K562 (cell line): Measurements from ENCODE around the gene PHLPP2. TPM values are rescaled to one million over a fixed set of nuclear protein-coding genes. Genes with fewer than 3 reads are reported as not detected.

Experiments used
- ATAC-seq: fragments of 200-7000 bp; cut with Tn5 transposase; 3 replicates; pipeline ENCODE4 v1.9.1; 2020; ENCODE audit warnings: moderate library complexity
- BruUV-seq: library from RNA; stranded (reverse); fragments of 400-500 nt; replicated peaks from 2 replicates; lab custom pipeline; 2021; lab: Mats Ljungman, UMichigan
- CTCF ChIA-PET: fragments of 300-600 bp; formaldehyde crosslinking; extraction: SDS; loops from one replicate; lab custom pipeline; 2021; ENCODE audit warnings: low intra/inter-chr PET ratio; lab: Yijun Ruan, JAX
- POLR2A ChIA-PET: fragments of 300-600, 350-650 bp; sonication (Branson Sonifier 250); formaldehyde crosslinking; extraction: SDS; loops from one replicate; lab custom pipeline; 2021; ENCODE audit warnings: antibody characterized with exemption, inconsistent platforms; lab: Yijun Ruan, JAX
- DNase-seq, 4 experiments: peaks; one replicate each; pipeline versions ENCODE4 v3.0.0 to v3.0.0-alpha.2; 2011 to 2018; ENCODE audit warnings: low spot score in 3 of 4, mixed read lengths in 3 of 4; ENCODE audit errors: extremely low read depth in 1 of 4
- FAIRE-seq: peaks from 2 replicates; lab custom pipeline; 2011; peaks lifted over from hg19 to GRCh38; lab: Jason Lieb, UNC
- H2AFZ ChIP-seq: 2 replicates; pipeline ENCODE4 v1.6.0; 2011; ENCODE audit warnings: low read depth, low read length, control low read depth, inconsistent platforms
- H3K27ac ChIP-seq: fragments of 200-600 bp; 3 replicates; pipeline ENCODE4 v1.8.0; 2011; ENCODE audit warnings: low read depth, mild to moderate bottlenecking, control low read depth, inconsistent platforms, low read length, moderate library complexity, mixed read lengths; ENCODE audit errors: extremely low read depth
- H3K27me3 ChIP-seq, 2 experiments: fragments of 300-600 bp in 1 of 2; 2 replicates in 1 of 2; 3 replicates in 1 of 2; pipeline versions ENCODE4 v1.6.0 to v1.8.0; 2011; ENCODE audit warnings: inconsistent platforms in 2 of 2, low read length in 2 of 2, mild to moderate bottlenecking in 1 of 2, mixed read lengths in 1 of 2, moderate library complexity in 1 of 2; ENCODE audit not compliant: control insufficient read depth in 2 of 2, insufficient read depth in 2 of 2
- H3K36me3 ChIP-seq: fragments of 300-600 bp; 3 replicates; pipeline ENCODE4 v1.8.0; 2011; ENCODE audit warnings: mild to moderate bottlenecking, low read length, inconsistent platforms; ENCODE audit not compliant: control insufficient read depth, insufficient read depth
- H3K4me1 ChIP-seq, 2 experiments: fragments of 200-600 bp in 1 of 2; replicated peaks in 1 of 2; 2 replicates in 1 of 2; 3 replicates in 1 of 2; pipeline versions ENCODE4 v1.5.1 to v1.8.0; 2011; ENCODE audit warnings: inconsistent platforms in 2 of 2, low read length in 2 of 2, mild to moderate bottlenecking in 1 of 2, mixed read lengths in 1 of 2, moderate library complexity in 1 of 2; ENCODE audit not compliant: control insufficient read depth in 2 of 2, insufficient read depth in 2 of 2
- H3K4me2 ChIP-seq: 2 replicates; pipeline ENCODE4 v1.6.1; 2011; ENCODE audit warnings: low read length, control low read depth, inconsistent platforms, mixed read lengths; ENCODE audit not compliant: insufficient read depth
- H3K4me3 ChIP-seq: fragments of 200-600 bp; sonication (generic), shearing (Covaris generic); 2 replicates; pipeline ENCODE4 v1.5.1; 2016; ENCODE audit warnings: control low read depth, inconsistent platforms
- H3K79me2 ChIP-seq: fragments of 200-600 bp; 3 replicates; pipeline ENCODE4 v1.8.0; 2011; ENCODE audit warnings: low read length, inconsistent platforms; ENCODE audit not compliant: control insufficient read depth, insufficient read depth
- H3K9ac ChIP-seq, 2 experiments: 2 replicates each; pipeline versions ENCODE4 v1.6.0 to v1.6.1; 2011; ENCODE audit warnings: low read depth in 2 of 2, low read length in 2 of 2, control low read depth in 1 of 2, inconsistent platforms in 1 of 2, mild to moderate bottlenecking in 1 of 2, mixed read lengths in 1 of 2; ENCODE audit not compliant: insufficient read depth in 1 of 2
- H3K9me1 ChIP-seq: one replicate; pipeline ENCODE4 v1.6.0; 2011; ENCODE audit warnings: inconsistent platforms, mild to moderate bottlenecking, low read length, moderate library complexity; ENCODE audit not compliant: control insufficient read depth, insufficient read depth
- H3K9me3 ChIP-seq: replicated peaks from 2 replicates; pipeline ENCODE4 v1.5.1; 2011; ENCODE audit warnings: low read depth, low read length, inconsistent platforms; ENCODE audit not compliant: control insufficient read depth, insufficient read depth
- H4K20me1 ChIP-seq: replicated peaks from 2 replicates; pipeline ENCODE4 v1.6.1; 2011; ENCODE audit warnings: low read length, inconsistent platforms, mixed read lengths; ENCODE audit not compliant: control insufficient read depth, insufficient read depth
- ARHGAP35 ChIP-seq: fragments of 450-650 bp; IDR thresholded peaks from 2 replicates; pipeline ENCODE4 v1.6.1; 2018; ENCODE audit not compliant: partially characterized antibody
- CREM ChIP-seq: IDR thresholded peaks from 2 replicates; pipeline ENCODE4 v1.6.1; 2014; ENCODE audit warnings: antibody characterized with exemption, low read depth
- CTCF ChIP-seq, 3 experiments: IDR thresholded peaks in 2 of 3; conservative IDR thresholded peaks in 1 of 3; 2 replicates each; pipeline ENCODE4 v1.5.1; 2011 to 2012; ENCODE audit warnings: low read length in 3 of 3, mild to moderate bottlenecking in 3 of 3, control low read depth in 2 of 3, improper control_type of control experiment in 1 of 3, inconsistent platforms in 1 of 3, low read depth in 1 of 3, mixed read lengths in 1 of 3, moderate library complexity in 1 of 3; ENCODE audit not compliant: insufficient read depth in 2 of 3
- DACH1 ChIP-seq: fragments of 450-650 bp; IDR thresholded peaks from 2 replicates; pipeline ENCODE4 v1.6.1; 2018; ENCODE audit not compliant: partially characterized antibody
- EGR1 ChIP-seq: fragments of 450-650 bp; conservative IDR thresholded peaks from 2 replicates; pipeline ENCODE4 v1.6.1; 2017; ENCODE audit warnings: mild to moderate bottlenecking
- JUND ChIP-seq, 2 experiments: IDR thresholded peaks; 2 replicates in 1 of 2; 3 replicates in 1 of 2; pipeline ENCODE4 v1.6.1; 2011; ENCODE audit warnings: borderline replicate concordance in 2 of 2, low read depth in 2 of 2, low read length in 2 of 2, improper control_type of control experiment in 1 of 2, missing biosample characterization in 1 of 2, missing genetic modification characterization in 1 of 2, missing genetic modification reagents in 1 of 2
- NFRKB ChIP-seq: fragments of 450-650 bp; IDR thresholded peaks from 2 replicates; pipeline ENCODE4 v1.6.1; 2016; ENCODE audit warnings: low read depth
- RAD21 ChIP-seq, 2 experiments: fragments of 250-450 bp in 1 of 2; fragments of 450-650 bp in 1 of 2; sonication (Bioruptor Pico) in 1 of 2; formaldehyde crosslinking in 1 of 2; IDR thresholded peaks in 1 of 2; conservative IDR thresholded peaks in 1 of 2; 2 replicates each; pipeline versions ENCODE4 v1.4.0 to v1.8.0; 2020 to 2022; ENCODE audit warnings: mild to moderate bottlenecking in 2 of 2, moderate library complexity in 1 of 2
- SMC3 ChIP-seq: conservative IDR thresholded peaks from 2 replicates; pipeline ENCODE4 v1.6.1; 2011; ENCODE audit warnings: low read depth, low read length, improper control_type of control experiment; ENCODE audit not compliant: insufficient read depth
- TAL1 ChIP-seq: fragments of 450-650 bp; IDR thresholded peaks from 2 replicates; pipeline ENCODE4 v1.6.1; 2016; ENCODE audit warnings: mild to moderate bottlenecking
- WGBS: fragments of 100-300 bp; shearing (Covaris generic); methylation state at CpG from one replicate; pipeline ENCODE4 v1.1.6; 2016; ENCODE audit warnings: low coverage, mixed read lengths; ENCODE audit not compliant: insufficient coverage; ENCODE audit errors: missing lambda C conversion rate; 5-methylcytosine and 5-hydroxymethylcytosine counted together
- in situ Hi-C: fragments of 300-500 bp; cut with MboI; formaldehyde crosslinking; loops from 4 replicates; pipeline ENCODE4 v1.15.0; 2018; ENCODE audit warnings: inconsistent platforms, mixed read lengths
- intact Hi-C: fragments of 100-400 bp; cut with micrococcal nuclease; formaldehyde crosslinking; loops from 2 replicates; pipeline ENCODE4 v1.14.2; 2022
- polyA plus RNA-seq, 8 experiments: library from polyadenylated mRNA; depleted of rRNA in 4 of 8; stranded (reverse) in 5 of 8; unstranded in 3 of 8; fragments of >200 nt; fragmentation: Nextera tagmentation in 2 of 8; fragmentation: Illumina TruSeq in 1 of 8; extraction: Ambion mirVana in 2 of 8; extraction: Trizol in 1 of 8; gene quantifications; 2 replicates each; pipeline versions ENCODE4 v1.2.1 to v1.2.3, GENCODE V29; 2011 to 2014; ENCODE audit warnings: inconsistent platforms in 1 of 8, missing spikeins in 1 of 8
- total RNA-seq, 7 experiments: library from RNA; depleted of rRNA in 6 of 7; stranded (reverse); fragments of >200 nt in 6 of 7; fragmentation: Illumina TruSeq in 2 of 7; extraction: Trizol in 2 of 7; gene quantifications; 2 replicates each; pipeline versions ENCODE4 v1.2.1 to v1.2.3, GENCODE V29; 2011 to 2021; ENCODE audit warnings: low replicate concordance in 1 of 7
- TF ChIP-seq, protein P1 (sequence below): fragments of 250-450 bp; sonication (Bioruptor Pico); IDR thresholded peaks from 2 replicates; pipeline ENCODE4 v1.4.0; 2020

PHLPP2 gene
- total and polyA plus RNA-seq, 9 of the 15 experiments (the other 6 are each of a cell fraction or from before 2014, with no cell fraction given): 0.60 to 7.1 (median 2.6) TPM

DNA sequence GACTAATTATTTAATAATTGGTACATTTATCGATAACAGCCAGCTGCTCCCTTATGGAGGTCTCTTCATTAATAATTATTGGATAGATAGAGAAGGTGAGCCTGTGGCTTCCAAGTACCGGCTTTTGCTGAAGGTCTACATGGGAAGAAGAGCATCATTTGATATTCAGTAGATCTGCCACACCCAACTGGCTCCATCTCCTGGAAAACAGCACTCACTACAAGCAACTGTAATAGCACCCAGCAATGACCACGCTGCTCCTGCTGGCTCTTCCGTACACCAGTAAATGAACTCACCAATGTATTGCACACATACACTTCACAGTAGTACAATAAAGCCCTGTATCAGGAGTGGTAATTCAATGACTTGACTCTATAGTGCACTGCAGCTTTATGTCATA lies 79.1 kb downstream of the PHLPP2 start:
- BruUV-seq: no TSS peak
- peak; percentile 92 for FAIRE-seq

More for the DNA sequence above, 79.1 kb downstream of the PHLPP2 start:
- H4K20me1 ChIP-seq: no peaks in the 10 kb centered on the region
- no peaks in the 10 kb centered on the region for H3K4me1 ChIP-seq
- no peaks in the 10 kb centered on the region for H3K79me2 ChIP-seq
- TF ChIP-seq SMC3: 0 out of 2 replicates have a peak, but pooled peaks have one; percentile 15
- TF ChIP-seq RAD21 (CRISPR knock-in tag; conservative IDR thresholded peaks at IDR 0.05 in 1 of 2, IDR thresholded peaks at IDR 0.05 in 1 of 2): peak in 1 of 2 experiments; percentile 49; a peak in 2 of 4 replicates
- TF ChIP-seq DACH1: no peak
- TF ChIP-seq TAL1: no peak
- TF ChIP-seq CTCF (IDR thresholded peaks at IDR 0.05 in 2 of 3, conservative IDR thresholded peaks at IDR 0.05 in 1 of 3; ENCODE audit: insufficient read depth in 2 of 3, low read depth in 1 of 3, low read length in 3 of 3): peak; percentile 63 to 79 (median 65)
- TF ChIP-seq, protein P1, sequence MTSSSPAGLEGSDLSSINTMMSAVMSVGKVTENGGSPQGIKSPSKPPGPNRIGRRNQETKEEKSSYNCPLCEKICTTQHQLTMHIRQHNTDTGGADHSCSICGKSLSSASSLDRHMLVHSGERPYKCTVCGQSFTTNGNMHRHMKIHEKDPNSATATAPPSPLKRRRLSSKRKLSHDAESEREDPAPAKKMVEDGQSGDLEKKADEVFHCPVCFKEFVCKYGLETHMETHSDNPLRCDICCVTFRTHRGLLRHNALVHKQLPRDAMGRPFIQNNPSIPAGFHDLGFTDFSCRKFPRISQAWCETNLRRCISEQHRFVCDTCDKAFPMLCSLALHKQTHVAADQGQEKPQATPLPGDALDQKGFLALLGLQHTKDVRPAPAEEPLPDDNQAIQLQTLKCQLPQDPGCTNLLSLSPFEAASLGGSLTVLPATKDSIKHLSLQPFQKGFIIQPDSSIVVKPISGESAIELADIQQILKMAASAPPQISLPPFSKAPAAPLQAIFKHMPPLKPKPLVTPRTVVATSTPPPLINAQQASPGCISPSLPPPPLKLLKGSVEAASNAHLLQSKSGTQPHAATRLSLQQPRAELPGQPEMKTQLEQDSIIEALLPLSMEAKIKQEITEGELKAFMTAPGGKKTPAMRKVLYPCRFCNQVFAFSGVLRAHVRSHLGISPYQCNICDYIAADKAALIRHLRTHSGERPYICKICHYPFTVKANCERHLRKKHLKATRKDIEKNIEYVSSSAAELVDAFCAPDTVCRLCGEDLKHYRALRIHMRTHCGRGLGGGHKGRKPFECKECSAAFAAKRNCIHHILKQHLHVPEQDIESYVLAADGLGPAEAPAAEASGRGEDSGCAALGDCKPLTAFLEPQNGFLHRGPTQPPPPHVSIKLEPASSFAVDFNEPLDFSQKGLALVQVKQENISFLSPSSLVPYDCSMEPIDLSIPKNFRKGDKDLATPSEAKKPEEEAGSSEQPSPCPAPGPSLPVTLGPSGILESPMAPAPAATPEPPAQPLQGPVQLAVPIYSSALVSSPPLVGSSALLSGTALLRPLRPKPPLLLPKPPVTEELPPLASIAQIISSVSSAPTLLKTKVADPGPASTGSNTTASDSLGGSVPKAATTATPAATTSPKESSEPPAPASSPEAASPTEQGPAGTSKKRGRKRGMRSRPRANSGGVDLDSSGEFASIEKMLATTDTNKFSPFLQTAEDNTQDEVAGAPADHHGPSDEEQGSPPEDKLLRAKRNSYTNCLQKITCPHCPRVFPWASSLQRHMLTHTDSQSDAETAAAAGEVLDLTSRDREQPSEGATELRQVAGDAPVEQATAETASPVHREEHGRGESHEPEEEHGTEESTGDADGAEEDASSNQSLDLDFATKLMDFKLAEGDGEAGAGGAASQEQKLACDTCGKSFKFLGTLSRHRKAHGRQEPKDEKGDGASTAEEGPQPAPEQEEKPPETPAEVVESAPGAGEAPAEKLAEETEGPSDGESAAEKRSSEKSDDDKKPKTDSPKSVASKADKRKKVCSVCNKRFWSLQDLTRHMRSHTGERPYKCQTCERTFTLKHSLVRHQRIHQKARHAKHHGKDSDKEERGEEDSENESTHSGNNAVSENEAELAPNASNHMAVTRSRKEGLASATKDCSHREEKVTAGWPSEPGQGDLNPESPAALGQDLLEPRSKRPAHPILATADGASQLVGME (CRISPR knock-in tag): no peak
- no peak for TF ChIP-seq NFRKB
- TF ChIP-seq CREM: 0 out of 2 replicates have a peak, but pooled peaks have one; percentile 12
- TF ChIP-seq EGR1: no peak
- no peak for TF ChIP-seq ARHGAP35
- TF ChIP-seq JUND (IDR thresholded peaks at IDR 0.05; ENCODE audit: borderline replicate concordance, low read depth, low read length): no peak
- 0 out of 3 replicates have a peak, but pooled peaks have one; percentile 16 for TF ChIP-seq JUND (tag; IDR thresholded peaks at IDR 0.05; ENCODE audit: borderline replicate concordance, low read depth, low read length)
- TF ChIP-seq, all 486 proteins: peak for 5
- POLR2A ChIA-PET: no interaction called here
- no peak overlapping the region for H3K4me2 ChIP-seq
- intact Hi-C loops: loop anchor here (10.0 kb wide), 1 partner anchor 99 kb away; no protein-coding TSS in a partner anchor
- H3K27me3 ChIP-seq: peaks cover 0 to 4% of the 10 kb centered on the region in 2 experiments; a peak in 2 of 5 replicates
- no peaks in the 10 kb centered on the region for H3K9me3 ChIP-seq
- 47% methylated on average over 4 of the region's 4 CpGs for WGBS
- ATAC-seq (peak; percentile 94), DNase-seq (peak; percentile 19 to 60 (median 34))
- CTCF ChIA-PET: no interaction called here
- no peaks in the 10 kb centered on the region for H3K9me1 ChIP-seq
- no peak overlapping the region for H3K27ac ChIP-seq
- H3K9ac ChIP-seq: no peak overlapping the region
- H3K36me3 ChIP-seq: peaks cover 8% of the 10 kb centered on the region
- no peak overlapping the region for H2AFZ ChIP-seq
- H3K4me3 ChIP-seq: no peak overlapping the region
- in situ Hi-C loops: no loop called here
